HEK293 (cell line): ENCODE results near the gene LALBA.

Experiments used
- CTCF ChIA-PET: fragments of 350-600 bp; formaldehyde crosslinking; extraction: SDS; loops from one replicate; lab custom pipeline; 2021; ENCODE audit warnings: antibody characterized with exemption; lab: Yijun Ruan, JAX
- POLR2A ChIA-PET: fragments of 300-600 bp; formaldehyde crosslinking; extraction: SDS; loops from one replicate; lab custom pipeline; 2020; ENCODE audit warnings: antibody characterized with exemption, inconsistent platforms; lab: Yijun Ruan, JAX
- H3K27ac ChIP-seq: fragments of 200-500 bp; sonication (Bioruptor generic); 2 replicates; pipeline ENCODE4 v1.5.1; 2014; ENCODE audit warnings: low read depth, low read length, control low read depth, inconsistent platforms; ENCODE audit errors: extremely low read depth
- H3K36me3 ChIP-seq, 2 experiments: fragments of 200-500 bp in 1 of 2; sonication (Bioruptor generic) in 1 of 2; 1 replicate in 1 of 2; 2 replicates in 1 of 2; pipeline ENCODE4 v1.5.1; 2014 to 2017; ENCODE audit warnings: inconsistent platforms in 2 of 2, low read length in 2 of 2; ENCODE audit not compliant: control insufficient read depth in 2 of 2, insufficient read depth in 1 of 2
- H3K4me1 ChIP-seq: fragments of 200-500 bp; sonication (Bioruptor generic); 2 replicates; pipeline ENCODE4 v1.5.1; 2014; ENCODE audit warnings: mild to moderate bottlenecking, low read length, inconsistent platforms; ENCODE audit not compliant: control insufficient read depth, insufficient read depth
- H3K4me3 ChIP-seq: 2 replicates; pipeline ENCODE4 v1.5.1; 2011; ENCODE audit warnings: low read depth, mild to moderate bottlenecking, control low read depth, low read length, moderate library complexity
- H3K9me3 ChIP-seq: fragments of 200-500 bp; sonication (Bioruptor generic); 2 replicates; pipeline ENCODE4 v1.5.1; 2014; ENCODE audit warnings: low read depth, low read length, inconsistent platforms; ENCODE audit not compliant: control insufficient read depth, insufficient read depth
- BCL11A ChIP-seq: fragments of 450-650 bp; formaldehyde crosslinking; IDR thresholded peaks from 2 replicates; pipeline ENCODE4 v1.5.1; 2016; ENCODE audit warnings: low read depth, missing biosample characterization, missing genetic modification characterization
- EGR2 ChIP-seq: fragments of 450-650 bp; formaldehyde crosslinking; IDR thresholded peaks from 2 replicates; pipeline ENCODE4 v1.5.1; 2016; ENCODE audit warnings: low read depth, missing biosample characterization, missing genetic modification characterization
- GLI4 ChIP-seq: fragments of 450-650 bp; formaldehyde crosslinking; IDR thresholded peaks from 2 replicates; pipeline ENCODE4 v1.5.1; 2016; ENCODE audit warnings: missing biosample characterization, missing genetic modification characterization
- PRDM2 ChIP-seq: fragments of 450-650 bp; formaldehyde crosslinking; IDR thresholded peaks from 2 replicates; pipeline ENCODE4 v1.5.1; 2016; ENCODE audit warnings: missing biosample characterization, missing genetic modification characterization, borderline replicate concordance
- SETDB1 ChIP-seq: IDR thresholded peaks from one replicate; pipeline ENCODE4 v1.6.1; 2017; ENCODE audit warnings: mild to moderate bottlenecking, low read length, moderate library complexity, mixed read lengths; ENCODE audit not compliant: insufficient read length
- SP7 ChIP-seq: fragments of 450-650 bp; formaldehyde crosslinking; IDR thresholded peaks from 2 replicates; pipeline ENCODE4 v1.5.1; 2016; ENCODE audit warnings: missing biosample characterization, missing genetic modification characterization
- TRIM28 ChIP-seq: IDR thresholded peaks from 2 replicates; pipeline ENCODE4 v1.6.1; 2011; ENCODE audit warnings: low read length, control low read depth, borderline replicate concordance
- ZNF140 ChIP-seq: fragments of 450-650 bp; formaldehyde crosslinking; IDR thresholded peaks from 2 replicates; pipeline ENCODE4 v1.5.1; 2016; ENCODE audit warnings: missing biosample characterization, missing genetic modification characterization
- ZNF169 ChIP-seq: fragments of 450-650 bp; formaldehyde crosslinking; IDR thresholded peaks from 2 replicates; pipeline ENCODE4 v1.5.1; 2016; ENCODE audit warnings: missing biosample characterization, missing genetic modification characterization
- ZNF2 ChIP-seq: fragments of 450-650 bp; formaldehyde crosslinking; IDR thresholded peaks from 2 replicates; pipeline ENCODE4 v1.5.1; 2016; ENCODE audit warnings: missing biosample characterization, missing genetic modification characterization
- ZNF202 ChIP-seq: fragments of 450-650 bp; formaldehyde crosslinking; IDR thresholded peaks from 2 replicates; pipeline ENCODE4 v1.5.1; 2016; ENCODE audit warnings: missing biosample characterization, missing genetic modification characterization, borderline replicate concordance
- ZNF24 ChIP-seq: fragments of 450-650 bp; formaldehyde crosslinking; IDR thresholded peaks from 2 replicates; pipeline ENCODE4 v1.5.1; 2016; ENCODE audit warnings: missing biosample characterization, missing genetic modification characterization
- ZNF311 ChIP-seq: fragments of 450-650 bp; formaldehyde crosslinking; IDR thresholded peaks from 2 replicates; pipeline ENCODE4 v1.5.1; 2017; ENCODE audit warnings: missing biosample characterization, missing genetic modification characterization, borderline replicate concordance
- ZNF324 ChIP-seq: fragments of 450-650 bp; formaldehyde crosslinking; IDR thresholded peaks from 2 replicates; pipeline ENCODE4 v1.5.1; 2016; ENCODE audit warnings: missing biosample characterization, missing genetic modification characterization
- ZNF335 ChIP-seq: fragments of 450-650 bp; formaldehyde crosslinking; conservative IDR thresholded peaks from 2 replicates; pipeline ENCODE4 v1.5.1; 2016; ENCODE audit warnings: missing biosample characterization, missing genetic modification characterization
- ZNF362 ChIP-seq: fragments of 450-650 bp; formaldehyde crosslinking; IDR thresholded peaks from 2 replicates; pipeline ENCODE4 v1.5.1; 2016; ENCODE audit warnings: missing biosample characterization, missing genetic modification characterization
- ZNF521 ChIP-seq: fragments of 450-650 bp; formaldehyde crosslinking; IDR thresholded peaks from 2 replicates; pipeline ENCODE4 v1.5.1; 2017; ENCODE audit warnings: missing biosample characterization, mild to moderate bottlenecking, missing genetic modification characterization
- ZNF549 ChIP-seq: fragments of 450-650 bp; IDR thresholded peaks from 2 replicates; pipeline ENCODE4 v1.5.1; 2018; ENCODE audit warnings: missing biosample characterization, missing genetic modification characterization, mild to moderate bottlenecking, inconsistent platforms, moderate library complexity
- ZNF623 ChIP-seq: fragments of 450-650 bp; formaldehyde crosslinking; IDR thresholded peaks from 2 replicates; pipeline ENCODE4 v1.5.1; 2016; ENCODE audit warnings: missing biosample characterization, missing genetic modification characterization
- ZNF658 ChIP-seq: fragments of 450-650 bp; formaldehyde crosslinking; IDR thresholded peaks from 2 replicates; pipeline ENCODE4; 2016; ENCODE audit warnings: missing biosample characterization, missing genetic modification characterization
- ZNF785 ChIP-seq: fragments of 450-650 bp; formaldehyde crosslinking; IDR thresholded peaks from 2 replicates; pipeline ENCODE4 v1.5.1; 2016; ENCODE audit warnings: missing biosample characterization, missing genetic modification characterization
- ZNF830 ChIP-seq: fragments of 450-650 bp; IDR thresholded peaks from 2 replicates; pipeline ENCODE4 v1.5.0; 2018; ENCODE audit warnings: missing biosample characterization, missing genetic modification characterization, low read depth, mild to moderate bottlenecking, moderate library complexity
- TF ChIP-seq, protein P1 (sequence below): fragments of 450-650 bp; formaldehyde crosslinking; IDR thresholded peaks from 2 replicates; pipeline ENCODE4 v1.5.1; 2017; ENCODE audit warnings: missing biosample characterization, missing genetic modification characterization

LALBA gene

GRCh38 chr12:48542300-48542928 lies 27.4 kb downstream of the LALBA start (continued):
- TF ChIP-seq BCL11A (tag by site-specific recombination): no peak
- no peak for TF ChIP-seq ZNF311 (tag by site-specific recombination)
- TF ChIP-seq ZNF658: no peak

GRCh38 chr12:48536602-48537001 lies 33.2 kb downstream of the LALBA start:
- H3K4me1 ChIP-seq: no peaks in the 10 kb centered on the region
- CTCF ChIA-PET: no interaction called here
- H3K4me3 ChIP-seq: no peak overlapping the region
- no peaks in the 10 kb centered on the region for H3K9me3 ChIP-seq
- no peak for TF ChIP-seq GLI4 (tag by site-specific recombination)
- TF ChIP-seq ZNF24 (tag by site-specific recombination): no peak
- TF ChIP-seq SP7 (tag by site-specific recombination): no peak
- no peak for TF ChIP-seq PRDM2 (tag by site-specific recombination)
- no peak for TF ChIP-seq ZNF549 (tag by site-specific recombination)
- TF ChIP-seq ZNF2 (tag by site-specific recombination): no peak
- no peak for TF ChIP-seq ZNF623 (tag by site-specific recombination)
- no peak for TF ChIP-seq ZNF785
- TF ChIP-seq ZNF202 (tag by site-specific recombination): no peak
- TF ChIP-seq, protein P1, sequence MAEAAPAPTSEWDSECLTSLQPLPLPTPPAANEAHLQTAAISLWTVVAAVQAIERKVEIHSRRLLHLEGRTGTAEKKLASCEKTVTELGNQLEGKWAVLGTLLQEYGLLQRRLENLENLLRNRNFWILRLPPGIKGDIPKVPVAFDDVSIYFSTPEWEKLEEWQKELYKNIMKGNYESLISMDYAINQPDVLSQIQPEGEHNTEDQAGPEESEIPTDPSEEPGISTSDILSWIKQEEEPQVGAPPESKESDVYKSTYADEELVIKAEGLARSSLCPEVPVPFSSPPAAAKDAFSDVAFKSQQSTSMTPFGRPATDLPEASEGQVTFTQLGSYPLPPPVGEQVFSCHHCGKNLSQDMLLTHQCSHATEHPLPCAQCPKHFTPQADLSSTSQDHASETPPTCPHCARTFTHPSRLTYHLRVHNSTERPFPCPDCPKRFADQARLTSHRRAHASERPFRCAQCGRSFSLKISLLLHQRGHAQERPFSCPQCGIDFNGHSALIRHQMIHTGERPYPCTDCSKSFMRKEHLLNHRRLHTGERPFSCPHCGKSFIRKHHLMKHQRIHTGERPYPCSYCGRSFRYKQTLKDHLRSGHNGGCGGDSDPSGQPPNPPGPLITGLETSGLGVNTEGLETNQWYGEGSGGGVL: no peak
- no peak for TF ChIP-seq SETDB1
- TF ChIP-seq ZNF521: no peak
- no peak for TF ChIP-seq ZNF335 (tag by site-specific recombination)
- no peak for TF ChIP-seq TRIM28
- TF ChIP-seq ZNF140 (tag by site-specific recombination): no peak
- no peak for TF ChIP-seq ZNF830 (tag by site-specific recombination)
- no peak for TF ChIP-seq ZNF362
- no peak for TF ChIP-seq EGR2 (tag by site-specific recombination)
- TF ChIP-seq ZNF169: no peak
- no peak for TF ChIP-seq ZNF324
- H3K27ac ChIP-seq: no peak overlapping the region
- H3K36me3 ChIP-seq: no peaks in the 10 kb centered on the region
- POLR2A ChIA-PET: no interaction called here
